ENCODE results near the gene MAD1L1.

Gene MAD1L1

DNA sequence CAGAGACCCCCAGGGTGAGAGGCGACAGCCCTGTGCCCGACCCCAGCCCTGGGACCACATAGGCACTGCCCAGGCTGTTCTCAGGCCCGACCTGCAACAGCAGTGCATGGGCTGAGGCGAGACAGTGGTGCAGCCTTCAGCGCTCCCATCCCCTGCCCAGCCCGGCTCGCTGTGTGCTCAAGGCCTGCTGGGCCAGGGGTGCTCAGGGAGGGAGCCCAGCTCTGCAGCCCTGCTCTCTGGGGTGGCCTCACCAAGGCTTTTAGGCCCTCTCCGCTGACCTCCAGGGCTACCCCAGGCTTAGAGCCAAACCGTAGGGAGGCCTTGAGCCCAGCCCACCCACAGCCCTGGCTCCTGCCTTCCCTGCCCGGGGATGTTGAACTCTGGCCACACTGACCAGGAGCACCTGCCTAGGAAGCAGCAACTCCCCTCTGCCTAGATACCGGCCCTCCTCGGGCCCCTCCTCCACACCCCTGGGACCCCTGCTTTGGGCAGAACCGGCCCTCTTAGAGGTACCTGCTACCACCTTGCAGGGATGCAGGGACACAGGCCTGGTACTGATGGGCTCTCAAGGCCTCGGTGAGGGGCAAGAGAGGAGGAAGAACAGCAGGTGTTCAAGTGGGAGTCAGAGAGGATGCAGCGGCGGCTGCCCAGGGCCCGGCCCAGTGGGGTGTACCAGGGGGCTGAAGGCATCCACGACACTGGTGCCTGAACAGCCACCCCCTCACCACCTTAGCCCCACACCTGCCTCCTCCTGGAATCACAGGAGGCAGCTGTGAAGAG lies 331.1 kb downstream of the MAD1L1 start:
- TF ChIP-seq ZNF8 (CRISPR knock-in tag; IDR thresholded peaks at IDR 0.05) (no peak), ISL1 (CRISPR knock-in tag; IDR thresholded peaks at IDR 0.05) (no peak), RARB (CRISPR knock-in tag; IDR thresholded peaks at IDR 0.05) (no peak), ARNTL (CRISPR knock-in tag; IDR thresholded peaks at IDR 0.05; ENCODE audit: borderline replicate concordance, low read depth) (no peak), ZFP3 (CRISPR knock-in tag; IDR thresholded peaks at IDR 0.05) (no peak), TCF4 (CRISPR knock-in tag; IDR thresholded peaks at IDR 0.05; ENCODE audit: borderline replicate concordance) (no peak), SNAI2 (CRISPR knock-in tag; IDR thresholded peaks at IDR 0.05) (no peak), PPARA (CRISPR knock-in tag; IDR thresholded peaks at IDR 0.05; ENCODE audit: borderline replicate concordance) (no peak)
- TF ChIP-seq, protein P1, sequence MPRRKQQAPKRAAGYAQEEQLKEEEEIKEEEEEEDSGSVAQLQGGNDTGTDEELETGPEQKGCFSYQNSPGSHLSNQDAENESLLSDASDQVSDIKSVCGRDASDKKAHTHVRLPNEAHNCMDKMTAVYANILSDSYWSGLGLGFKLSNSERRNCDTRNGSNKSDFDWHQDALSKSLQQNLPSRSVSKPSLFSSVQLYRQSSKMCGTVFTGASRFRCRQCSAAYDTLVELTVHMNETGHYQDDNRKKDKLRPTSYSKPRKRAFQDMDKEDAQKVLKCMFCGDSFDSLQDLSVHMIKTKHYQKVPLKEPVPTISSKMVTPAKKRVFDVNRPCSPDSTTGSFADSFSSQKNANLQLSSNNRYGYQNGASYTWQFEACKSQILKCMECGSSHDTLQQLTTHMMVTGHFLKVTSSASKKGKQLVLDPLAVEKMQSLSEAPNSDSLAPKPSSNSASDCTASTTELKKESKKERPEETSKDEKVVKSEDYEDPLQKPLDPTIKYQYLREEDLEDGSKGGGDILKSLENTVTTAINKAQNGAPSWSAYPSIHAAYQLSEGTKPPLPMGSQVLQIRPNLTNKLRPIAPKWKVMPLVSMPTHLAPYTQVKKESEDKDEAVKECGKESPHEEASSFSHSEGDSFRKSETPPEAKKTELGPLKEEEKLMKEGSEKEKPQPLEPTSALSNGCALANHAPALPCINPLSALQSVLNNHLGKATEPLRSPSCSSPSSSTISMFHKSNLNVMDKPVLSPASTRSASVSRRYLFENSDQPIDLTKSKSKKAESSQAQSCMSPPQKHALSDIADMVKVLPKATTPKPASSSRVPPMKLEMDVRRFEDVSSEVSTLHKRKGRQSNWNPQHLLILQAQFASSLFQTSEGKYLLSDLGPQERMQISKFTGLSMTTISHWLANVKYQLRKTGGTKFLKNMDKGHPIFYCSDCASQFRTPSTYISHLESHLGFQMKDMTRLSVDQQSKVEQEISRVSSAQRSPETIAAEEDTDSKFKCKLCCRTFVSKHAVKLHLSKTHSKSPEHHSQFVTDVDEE (CRISPR knock-in tag; IDR thresholded peaks at IDR 0.05) = no peak
- TF ChIP-seq, protein P2, sequence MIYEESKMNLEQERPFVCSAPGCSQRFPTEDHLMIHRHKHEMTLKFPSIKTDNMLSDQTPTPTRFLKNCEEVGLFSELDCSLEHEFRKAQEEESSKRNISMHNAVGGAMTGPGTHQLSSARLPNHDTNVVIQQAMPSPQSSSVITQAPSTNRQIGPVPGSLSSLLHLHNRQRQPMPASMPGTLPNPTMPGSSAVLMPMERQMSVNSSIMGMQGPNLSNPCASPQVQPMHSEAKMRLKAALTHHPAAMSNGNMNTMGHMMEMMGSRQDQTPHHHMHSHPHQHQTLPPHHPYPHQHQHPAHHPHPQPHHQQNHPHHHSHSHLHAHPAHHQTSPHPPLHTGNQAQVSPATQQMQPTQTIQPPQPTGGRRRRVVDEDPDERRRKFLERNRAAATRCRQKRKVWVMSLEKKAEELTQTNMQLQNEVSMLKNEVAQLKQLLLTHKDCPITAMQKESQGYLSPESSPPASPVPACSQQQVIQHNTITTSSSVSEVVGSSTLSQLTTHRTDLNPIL (CRISPR knock-in tag; IDR thresholded peaks at IDR 0.05; ENCODE audit: low read depth) = no peak

DNA sequence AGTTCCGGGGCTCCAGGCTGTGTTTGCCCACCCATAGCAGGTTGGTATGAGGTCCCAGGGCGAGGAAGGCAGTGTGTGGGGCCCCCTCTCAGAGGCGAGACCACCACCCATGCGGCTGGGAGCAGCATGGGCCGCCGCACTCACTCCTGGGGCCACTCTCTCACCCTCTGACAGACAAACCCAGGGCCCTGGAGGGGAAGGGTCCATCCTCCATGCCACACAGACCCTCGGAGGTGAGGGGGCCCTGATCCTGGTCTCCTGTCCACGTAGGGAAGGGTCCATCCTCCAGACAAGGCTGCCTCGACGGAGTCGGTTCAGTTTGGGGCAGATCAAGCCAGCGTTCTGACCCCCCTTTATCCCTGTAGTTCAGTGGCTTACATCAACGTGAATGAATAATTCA lies 331.9 kb downstream of the MAD1L1 start:
- TF ChIP-seq ESRRG (CRISPR knock-in tag; IDR thresholded peaks at IDR 0.05) (no peak), PPARA (CRISPR knock-in tag; IDR thresholded peaks at IDR 0.05; ENCODE audit: borderline replicate concordance) (no peak), ZFP3 (CRISPR knock-in tag; IDR thresholded peaks at IDR 0.05) (no peak), SNAI2 (CRISPR knock-in tag; IDR thresholded peaks at IDR 0.05) (no peak), ZC3H10 (CRISPR knock-in tag; IDR thresholded peaks at IDR 0.05) (no peak), OSR1 (CRISPR knock-in tag; IDR thresholded peaks at IDR 0.05) (no peak), RARB (CRISPR knock-in tag; IDR thresholded peaks at IDR 0.05) (no peak), ZNF8 (CRISPR knock-in tag; IDR thresholded peaks at IDR 0.05) (no peak), ARNTL (CRISPR knock-in tag; IDR thresholded peaks at IDR 0.05; ENCODE audit: borderline replicate concordance, low read depth) (no peak), GLIS3 (CRISPR knock-in tag; IDR thresholded peaks at IDR 0.05) (no peak), BACH2 (CRISPR knock-in tag; IDR thresholded peaks at IDR 0.05; ENCODE audit: borderline replicate concordance) (no peak), ZNF70 (CRISPR knock-in tag; IDR thresholded peaks at IDR 0.05) (no peak), TCF4 (CRISPR knock-in tag; IDR thresholded peaks at IDR 0.05; ENCODE audit: borderline replicate concordance) (no peak), ISL1 (CRISPR knock-in tag; IDR thresholded peaks at IDR 0.05) (no peak), ZNF565 (CRISPR knock-in tag; conservative IDR thresholded peaks at IDR 0.05; ENCODE audit: low read depth) (no peak)
- TF ChIP-seq, protein P3, sequence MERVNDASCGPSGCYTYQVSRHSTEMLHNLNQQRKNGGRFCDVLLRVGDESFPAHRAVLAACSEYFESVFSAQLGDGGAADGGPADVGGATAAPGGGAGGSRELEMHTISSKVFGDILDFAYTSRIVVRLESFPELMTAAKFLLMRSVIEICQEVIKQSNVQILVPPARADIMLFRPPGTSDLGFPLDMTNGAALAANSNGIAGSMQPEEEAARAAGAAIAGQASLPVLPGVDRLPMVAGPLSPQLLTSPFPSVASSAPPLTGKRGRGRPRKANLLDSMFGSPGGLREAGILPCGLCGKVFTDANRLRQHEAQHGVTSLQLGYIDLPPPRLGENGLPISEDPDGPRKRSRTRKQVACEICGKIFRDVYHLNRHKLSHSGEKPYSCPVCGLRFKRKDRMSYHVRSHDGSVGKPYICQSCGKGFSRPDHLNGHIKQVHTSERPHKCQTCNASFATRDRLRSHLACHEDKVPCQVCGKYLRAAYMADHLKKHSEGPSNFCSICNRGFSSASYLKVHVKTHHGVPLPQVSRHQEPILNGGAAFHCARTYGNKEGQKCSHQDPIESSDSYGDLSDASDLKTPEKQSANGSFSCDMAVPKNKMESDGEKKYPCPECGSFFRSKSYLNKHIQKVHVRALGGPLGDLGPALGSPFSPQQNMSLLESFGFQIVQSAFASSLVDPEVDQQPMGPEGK (CRISPR knock-in tag; IDR thresholded peaks at IDR 0.05; ENCODE audit: borderline replicate concordance) = no peak
- TF ChIP-seq, protein P2 (CRISPR knock-in tag; IDR thresholded peaks at IDR 0.05; ENCODE audit: low read depth) = no peak
- TF ChIP-seq, protein P1 (CRISPR knock-in tag; IDR thresholded peaks at IDR 0.05) = no peak
- TF ChIP-seq, protein P4, sequence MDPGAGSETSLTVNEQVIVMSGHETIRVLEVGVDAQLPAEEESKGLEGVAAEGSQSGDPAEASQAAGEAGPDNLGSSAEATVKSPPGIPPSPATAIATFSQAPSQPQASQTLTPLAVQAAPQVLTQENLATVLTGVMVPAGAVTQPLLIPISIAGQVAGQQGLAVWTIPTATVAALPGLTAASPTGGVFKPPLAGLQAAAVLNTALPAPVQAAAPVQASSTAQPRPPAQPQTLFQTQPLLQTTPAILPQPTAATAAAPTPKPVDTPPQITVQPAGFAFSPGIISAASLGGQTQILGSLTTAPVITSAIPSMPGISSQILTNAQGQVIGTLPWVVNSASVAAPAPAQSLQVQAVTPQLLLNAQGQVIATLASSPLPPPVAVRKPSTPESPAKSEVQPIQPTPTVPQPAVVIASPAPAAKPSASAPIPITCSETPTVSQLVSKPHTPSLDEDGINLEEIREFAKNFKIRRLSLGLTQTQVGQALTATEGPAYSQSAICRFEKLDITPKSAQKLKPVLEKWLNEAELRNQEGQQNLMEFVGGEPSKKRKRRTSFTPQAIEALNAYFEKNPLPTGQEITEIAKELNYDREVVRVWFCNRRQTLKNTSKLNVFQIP (CRISPR knock-in tag; IDR thresholded peaks at IDR 0.05; ENCODE audit: borderline replicate concordance, low read depth) = no peak
- no peak for ATAC-seq

More for the DNA sequence above, 331.1 kb downstream of the MAD1L1 start:
- ATAC-seq = no peak

All from SK-N-SH treated with all-trans-retinoic acid at 6 μM for 48 hours (cell line).